Mucosa of gallbladder (tissue), 1 donor: ENCODE results near the gene NACC2. TPM values are rescaled to one million over a fixed set of nuclear protein-coding genes. Genes with fewer than 3 reads are reported as not detected.

Experiments used
- DNase-seq: peaks from one replicate; pipeline ENCODE4 v3.0.0-alpha.2; 2020; ENCODE audit warnings: low spot score
- total RNA-seq: library from RNA; stranded (reverse); gene quantifications from one replicate; pipeline ENCODE4 v1.2.1, GENCODE V29; 2021
- donor health status: DM: no; HTN: no; CAD: no.

Gene NACC2
- total RNA-seq, 1 donor from 2014 or later, result 59.6 TPM

GRCh38 chr9:136012651-136013050 lies 82.4 kb downstream of the NACC2 start:
- DNase-seq, result no peak

GRCh38 chr9:136011703-136012496 lies 83.2 kb downstream of the NACC2 start:
- DNase-seq, result peak; percentile 82

GRCh38 chr9:136011376-136011702 lies 83.8 kb downstream of the NACC2 start:
- DNase-seq, result no peak

DNA sequence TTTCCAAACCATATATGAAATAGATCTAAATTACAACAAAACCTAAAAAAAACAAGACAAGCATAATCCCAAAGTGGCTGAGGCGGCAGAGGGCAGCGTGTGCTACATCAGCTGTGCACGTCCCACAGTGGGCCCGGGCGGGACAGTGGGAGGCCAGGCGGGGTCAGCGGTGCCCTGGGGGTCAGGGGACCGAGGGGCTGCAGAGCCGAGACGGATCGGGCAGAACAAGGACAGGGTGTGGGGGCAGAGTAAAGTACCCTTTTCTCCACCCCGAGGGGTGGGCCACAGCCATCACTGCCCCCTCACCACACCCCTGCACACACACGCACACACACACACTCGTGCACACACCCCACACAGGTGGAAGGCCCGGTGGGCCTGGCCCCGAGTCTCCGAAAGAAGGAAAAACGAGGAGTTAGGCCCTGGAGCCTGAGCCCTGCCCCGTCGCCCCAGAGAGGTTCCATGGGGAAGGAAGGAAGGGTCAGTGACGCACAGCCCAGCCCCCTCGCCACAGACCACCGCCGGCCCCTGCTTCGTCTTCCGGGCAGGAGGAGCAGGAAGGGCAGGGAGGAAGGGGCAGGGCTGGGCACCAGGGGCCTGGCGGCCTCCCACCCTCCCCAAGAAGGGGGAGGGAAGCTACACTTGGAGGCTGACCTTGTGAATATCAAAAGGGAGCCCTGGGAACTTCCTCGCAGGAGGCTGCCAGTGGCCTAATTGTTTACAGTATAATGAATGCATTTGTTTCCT lies 84.3 kb downstream of the NACC2 start:
- DNase-seq, result no peak

DNA sequence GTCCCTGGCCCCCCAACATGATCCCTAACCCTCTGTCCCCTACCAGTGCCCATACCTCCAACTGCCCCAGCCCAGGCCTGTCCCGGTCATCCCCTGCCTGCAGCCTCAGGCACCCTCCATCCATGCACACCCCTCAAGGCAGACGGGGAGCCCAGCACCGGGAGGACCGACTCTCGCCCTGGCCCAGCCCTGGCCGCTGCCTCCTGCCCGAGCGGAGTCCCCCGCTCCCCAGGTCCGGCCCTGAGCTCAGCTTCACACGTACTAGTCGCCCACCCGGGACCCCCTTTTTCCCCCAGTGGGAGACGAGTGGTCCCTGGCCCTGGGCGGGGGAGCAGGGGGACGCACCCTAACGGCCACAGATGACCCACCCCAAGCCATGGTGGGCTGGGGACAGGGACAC lies 84.9 kb downstream of the NACC2 start:
- no peak for DNase-seq

- no peak for DNase-seq
Measured at GRCh38 chr9:136009516-136009915, 85.6 kb downstream of the NACC2 start.

DNA sequence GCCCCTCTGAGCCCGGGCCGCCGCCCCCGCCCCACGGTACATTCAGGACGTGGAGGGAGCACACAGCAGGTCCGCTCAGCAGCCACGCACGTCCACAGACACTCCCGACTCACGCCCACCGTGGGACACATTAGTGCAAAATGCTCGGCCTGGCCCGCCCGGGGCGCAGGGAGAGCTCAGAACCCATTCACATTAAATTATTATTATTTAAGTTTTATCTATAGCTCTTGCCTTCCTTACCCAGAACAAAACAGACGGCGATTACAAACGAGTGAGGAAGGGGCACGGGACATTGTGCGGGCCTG lies 86.4 kb downstream of the NACC2 start:
- DNase-seq, result no peak

DNA sequence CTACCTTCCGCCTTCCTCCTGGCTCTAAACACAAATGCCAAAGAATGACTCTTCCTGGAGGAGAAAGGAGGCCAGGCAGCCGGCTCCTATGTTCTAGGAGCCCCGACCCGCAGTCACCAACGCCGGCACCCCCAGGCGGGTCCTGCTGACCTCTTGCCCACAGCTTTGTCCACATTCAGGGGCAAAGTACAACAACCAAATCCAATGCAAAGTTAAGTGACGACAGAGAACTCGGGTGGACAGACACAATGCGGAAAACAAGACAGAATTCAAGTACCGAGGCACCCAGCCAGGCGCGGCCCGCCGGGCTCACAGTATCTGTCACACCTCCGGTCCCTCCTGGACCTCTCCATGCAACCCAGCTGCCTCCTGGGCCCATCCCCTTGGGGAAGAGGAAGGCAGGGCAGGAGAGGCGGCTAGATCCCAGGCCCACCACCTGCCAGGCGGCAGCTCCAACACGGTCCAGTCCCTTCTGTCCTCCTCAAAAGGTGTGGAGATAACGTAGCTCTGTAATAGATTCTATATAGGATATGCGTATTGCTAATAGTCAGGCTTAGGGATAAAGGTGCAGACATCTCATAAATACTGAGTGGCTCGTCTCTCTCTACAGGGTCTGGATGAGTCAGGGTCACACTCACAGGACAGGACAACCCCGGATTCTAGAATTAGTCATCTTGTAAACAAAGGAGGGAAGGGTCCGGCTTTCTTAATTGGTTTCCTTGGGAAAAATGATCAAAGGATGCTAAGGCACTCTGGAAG lies 87.0 kb downstream of the NACC2 start:
- no peak for DNase-seq

GRCh38 chr9:136007276-136007933 lies 87.7 kb downstream of the NACC2 start:
- no peak for DNase-seq

- DNase-seq, result no peak
Measured at GRCh38 chr9:136006169-136006568, 88.9 kb downstream of the NACC2 start.

- DNase-seq, result no peak
Measured at GRCh38 chr9:136004712-136005111, 90.4 kb downstream of the NACC2 start.

GRCh38 chr9:136004219-136004618 lies 90.9 kb downstream of the NACC2 start:
- no peak for DNase-seq

DNA sequence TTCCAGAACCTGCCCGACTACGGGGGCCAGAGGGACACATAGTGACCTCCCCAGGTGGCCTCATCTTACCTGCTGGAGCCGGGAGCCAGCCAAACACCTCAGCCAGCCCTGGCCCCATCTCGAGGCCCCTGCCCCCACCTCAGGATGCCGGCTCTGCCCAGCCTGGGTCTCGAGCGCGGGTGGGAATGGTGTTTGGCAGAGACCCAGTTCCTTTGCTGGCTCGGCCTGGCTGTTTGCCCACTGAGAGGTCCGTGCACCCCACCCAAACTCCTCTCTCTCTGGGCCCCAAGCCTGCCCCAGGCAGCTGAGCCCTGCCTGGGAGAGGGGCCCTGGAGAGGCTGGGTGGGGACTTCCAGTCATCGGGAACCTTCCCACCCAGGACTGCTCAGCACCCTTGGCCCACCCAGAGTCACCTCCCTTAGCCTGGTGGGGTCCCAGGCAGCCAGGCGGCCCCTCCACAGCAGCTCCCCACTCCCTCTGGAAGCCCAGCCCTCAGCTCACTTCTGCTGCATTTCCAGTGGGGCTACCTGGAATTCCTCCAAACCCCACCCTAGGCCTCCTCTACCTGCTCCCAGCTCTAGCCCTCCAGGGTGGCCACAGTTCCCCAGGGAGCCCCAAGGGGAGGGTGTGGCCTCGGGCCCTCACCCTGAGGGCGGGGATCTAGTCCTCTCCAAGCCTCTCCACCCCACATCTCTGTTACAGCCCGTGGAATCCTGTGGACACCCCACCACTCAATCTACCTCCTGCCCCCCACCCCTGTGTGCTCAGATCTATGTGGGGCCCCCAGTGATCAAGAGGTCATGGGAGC lies 91.5 kb downstream of the NACC2 start:
- no peak for DNase-seq

GRCh38 chr9:136002881-136003280 lies 92.2 kb downstream of the NACC2 start:
- no peak for DNase-seq

DNA sequence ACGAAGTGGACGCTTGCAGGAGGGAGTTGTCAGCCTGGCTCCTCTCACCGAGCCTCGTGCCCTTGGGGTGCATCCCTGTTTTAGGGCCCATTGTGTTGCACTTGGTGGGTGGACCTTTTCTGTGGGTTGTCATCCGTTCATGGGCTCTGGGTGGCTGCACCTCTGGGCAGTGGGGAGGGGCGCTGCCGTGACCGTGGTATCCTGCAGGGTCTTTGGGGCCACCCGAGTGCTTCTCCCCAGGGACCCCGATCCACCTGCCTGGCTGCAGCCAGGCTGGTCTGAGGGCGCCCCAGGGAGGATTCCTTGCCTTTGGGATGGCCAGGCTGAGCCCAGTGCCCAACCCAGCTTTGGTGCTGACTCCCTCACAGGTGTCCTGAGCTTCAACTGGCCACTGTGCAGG lies 92.9 kb downstream of the NACC2 start:
- no peak for DNase-seq

DNA sequence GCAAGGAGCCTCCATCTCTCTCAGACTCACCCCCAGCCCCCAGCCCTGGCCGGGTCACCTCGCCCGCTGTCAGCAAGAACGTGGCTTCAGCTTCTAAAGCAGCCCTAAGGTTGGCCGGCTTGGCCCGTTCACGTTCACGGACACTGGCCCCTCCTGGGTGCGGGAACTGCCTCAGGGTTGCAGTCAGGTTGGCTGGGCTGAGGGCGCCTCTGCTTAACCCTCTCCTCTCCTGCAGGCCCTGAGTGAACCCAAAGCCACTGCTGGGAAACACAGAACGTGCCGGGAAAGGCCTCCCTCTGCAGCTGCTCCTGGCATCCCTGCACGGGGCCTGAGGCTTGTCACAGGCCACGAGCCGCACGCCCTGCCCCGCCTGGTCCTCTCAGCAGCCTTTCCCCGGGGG lies 93.9 kb downstream of the NACC2 start:
- no peak for DNase-seq

GRCh38 chr9:135998410-135999071 lies 96.5 kb downstream of the NACC2 start:
- no peak for DNase-seq

GRCh38 chr9:135998016-135998380 lies 97.1 kb downstream of the NACC2 start:
- DNase-seq, result no peak

DNA sequence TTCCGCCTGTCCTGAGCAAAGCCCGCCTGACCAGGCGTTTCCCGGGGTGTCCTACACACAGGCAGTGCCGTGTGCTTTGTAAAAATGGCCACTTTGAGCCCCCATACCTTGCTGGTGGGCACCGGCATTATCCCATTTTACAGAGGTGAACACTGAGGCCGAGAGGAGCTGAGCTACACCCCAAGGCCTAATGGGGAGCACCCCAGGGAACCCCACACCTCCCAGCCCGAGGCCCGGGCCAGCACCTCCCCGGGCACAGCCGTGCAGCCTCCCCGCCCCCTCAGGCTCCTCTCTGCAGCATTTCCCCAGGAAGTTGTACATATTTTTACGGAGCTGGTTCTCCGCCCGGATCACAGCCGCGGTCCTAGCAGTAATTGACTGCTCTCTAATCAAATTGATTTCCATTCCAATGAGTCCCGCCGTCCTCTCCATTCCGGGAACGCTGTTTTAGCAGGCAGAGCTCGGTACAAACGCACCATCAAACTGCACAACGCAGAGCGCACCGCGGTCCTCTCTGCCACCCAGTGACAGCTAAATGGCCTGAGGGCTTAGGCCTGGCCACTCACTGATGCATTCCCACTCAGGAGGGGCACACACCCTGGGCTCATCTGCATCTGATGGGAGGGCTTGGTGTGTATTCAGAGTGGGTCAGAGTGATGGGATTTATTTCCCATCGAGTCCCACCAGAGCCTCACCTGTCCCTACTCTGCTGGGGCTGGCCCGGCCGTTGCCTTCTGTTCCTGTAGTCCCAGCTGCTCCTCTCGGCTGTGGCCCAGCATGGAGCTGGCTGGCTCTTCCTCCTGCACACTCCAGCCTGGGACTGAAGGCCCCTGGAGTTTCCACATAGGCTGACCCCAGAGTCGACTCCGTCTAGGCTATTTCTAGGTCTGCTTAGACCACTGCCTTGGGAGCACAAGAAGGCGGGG lies 97.7 kb downstream of the NACC2 start:
- no peak for DNase-seq

DNA sequence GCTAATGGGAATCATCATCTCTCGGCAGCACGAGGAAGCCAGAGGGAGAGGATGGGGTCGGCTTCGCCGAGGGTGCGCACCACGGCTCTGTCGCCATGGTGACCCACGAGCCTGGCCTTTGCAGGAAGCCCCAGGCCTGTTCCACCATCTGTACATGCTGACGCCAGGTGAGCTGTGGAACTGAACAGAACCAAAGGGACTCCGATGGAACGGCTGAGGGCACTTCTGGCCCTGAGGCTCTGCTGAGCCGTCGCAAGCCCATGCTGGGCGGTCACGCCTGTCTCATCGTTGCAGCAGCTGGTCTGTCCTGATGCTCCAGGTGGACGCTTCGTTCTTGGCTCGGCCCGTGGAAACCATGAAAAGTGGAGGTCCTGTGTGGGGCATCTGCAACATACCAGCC lies 99.3 kb downstream of the NACC2 start:
- no peak for DNase-seq
